IPS-NIHi7 (cell line): ENCODE data around the gene NIPAL3.

Experiments
- DNase-seq: peaks from one replicate; pipeline ENCODE4 v3.0.0; 2012; ENCODE audit warnings: mixed read lengths; ENCODE audit errors: extremely low spot score

NIPAL3 gene

DNA sequence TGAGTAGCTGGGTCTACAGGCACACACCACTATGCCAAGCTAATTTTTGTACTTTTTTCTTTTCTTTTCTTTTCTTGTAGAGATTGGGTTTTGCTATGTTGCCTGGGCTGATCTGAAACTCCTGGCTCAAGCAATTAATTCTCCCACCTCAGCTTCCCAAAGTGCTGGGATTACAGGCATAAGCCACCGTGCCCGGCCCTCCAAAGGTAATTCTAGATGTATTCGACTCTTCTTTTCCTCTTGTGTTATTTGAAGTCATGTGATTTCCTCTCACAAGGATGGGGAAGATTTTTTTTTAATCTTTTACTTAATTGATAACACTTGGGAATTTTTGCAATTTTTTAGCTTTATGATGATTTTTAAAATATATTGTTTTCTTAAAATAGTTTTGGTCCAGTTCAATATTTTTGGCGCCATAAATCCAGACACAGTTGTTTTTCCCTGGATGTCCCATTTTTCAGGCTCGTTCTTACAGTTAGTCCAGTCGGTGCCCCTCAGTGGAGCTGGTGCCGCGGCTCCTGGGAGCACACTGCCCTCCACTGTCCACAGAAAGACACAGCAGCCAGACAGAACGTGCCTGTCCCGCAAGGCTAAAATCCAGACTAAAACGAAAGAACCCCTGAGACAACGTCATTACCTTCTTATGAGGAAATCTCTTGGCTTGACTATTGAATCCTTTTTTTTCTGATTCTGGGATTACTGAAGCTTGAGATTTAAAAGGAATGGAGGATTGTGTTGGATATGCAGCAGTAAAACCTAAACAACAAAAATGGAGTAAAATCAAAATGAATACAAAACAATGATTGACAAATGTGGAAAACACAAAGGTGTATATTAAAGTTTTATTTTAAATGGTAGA, 24.4 kb upstream of the NIPAL3 start:
- peak; percentile 83 for DNase-seq

DNA sequence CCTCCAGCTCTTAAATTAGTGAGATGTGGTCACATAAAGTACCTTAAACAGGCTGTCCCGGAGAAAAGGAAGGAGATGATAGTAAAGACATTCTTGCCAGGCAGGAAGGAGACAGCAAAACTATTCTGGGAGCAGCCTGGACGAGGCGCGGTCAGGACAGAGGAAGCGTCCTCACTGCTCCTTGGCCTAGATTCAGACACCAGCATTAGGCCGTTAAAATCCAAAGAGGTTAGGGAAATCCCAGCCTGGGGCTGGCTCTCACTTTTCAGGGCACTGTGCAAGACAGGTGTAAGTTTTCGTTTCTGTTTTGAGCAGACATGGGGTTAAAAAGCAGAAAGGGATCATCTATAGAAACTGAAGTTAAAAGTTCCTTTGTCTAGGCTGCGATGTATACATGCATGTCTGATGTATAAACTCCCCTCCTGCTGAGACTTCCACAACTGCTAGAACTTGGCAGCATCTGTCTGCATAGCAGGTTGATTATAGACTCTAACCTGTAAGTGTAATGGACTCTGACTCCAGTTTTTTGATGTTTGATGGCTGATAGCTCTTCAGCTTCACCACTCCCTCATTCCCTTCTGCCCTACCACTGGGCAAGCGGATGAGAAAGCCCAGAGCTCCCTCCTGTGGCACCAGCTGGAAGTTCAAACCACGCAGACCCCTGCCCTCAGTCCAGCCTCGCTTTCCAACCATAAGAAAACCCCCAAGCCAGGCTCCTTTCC, 23.6 kb upstream of the NIPAL3 start:
- DNase-seq, result peak; percentile 83

DNA sequence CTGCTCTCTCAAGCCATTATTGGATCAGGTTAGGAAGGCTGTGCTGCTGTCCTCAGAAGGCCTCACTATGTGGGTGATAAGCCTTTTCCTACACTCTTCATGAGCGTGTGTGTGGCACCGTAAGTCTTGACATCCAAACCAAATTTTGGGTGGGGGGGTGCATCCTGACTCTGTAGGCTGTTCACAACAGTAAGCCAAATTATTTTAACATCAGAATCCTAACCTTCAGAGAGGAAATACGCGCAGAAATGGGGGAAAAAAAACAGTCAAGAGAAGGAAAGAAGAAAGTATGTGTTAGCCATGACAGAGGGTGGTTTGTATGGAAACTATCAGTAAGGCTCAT, 23.0 kb upstream of the NIPAL3 start:
- no peak for DNase-seq

DNA sequence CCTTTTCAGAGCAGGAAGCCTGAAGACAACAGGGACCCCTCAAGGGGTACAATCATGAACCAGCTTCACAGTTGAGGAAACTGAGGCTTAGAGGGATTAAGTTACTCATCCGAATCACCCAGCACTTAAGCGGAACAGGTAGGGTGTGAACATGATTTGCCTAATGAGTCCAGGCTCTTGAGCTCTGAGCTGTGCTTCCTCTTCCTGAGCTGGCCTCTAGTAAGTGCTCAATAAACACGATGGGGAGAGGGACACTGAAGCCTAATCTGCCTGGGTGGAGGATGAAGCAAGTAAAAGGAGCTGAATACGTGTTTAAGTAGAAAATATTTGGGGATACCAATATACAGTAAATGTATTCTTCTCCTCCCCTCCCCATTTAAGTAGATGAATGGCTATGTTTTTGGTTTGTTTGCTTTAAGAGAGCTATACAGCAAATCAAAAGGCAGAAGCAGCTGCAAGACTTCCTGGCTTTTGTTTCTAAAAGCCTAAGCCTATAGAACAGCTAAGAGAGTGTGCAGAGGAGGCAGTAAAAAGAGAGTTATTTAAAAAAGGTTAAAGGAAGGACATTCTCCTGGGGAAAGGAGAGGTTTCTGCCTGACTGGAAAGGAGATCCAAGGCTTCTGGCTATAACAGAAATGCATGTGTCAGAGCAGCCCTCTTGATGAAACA, 22.5 kb upstream of the NIPAL3 start:
- no peak for DNase-seq

DNA sequence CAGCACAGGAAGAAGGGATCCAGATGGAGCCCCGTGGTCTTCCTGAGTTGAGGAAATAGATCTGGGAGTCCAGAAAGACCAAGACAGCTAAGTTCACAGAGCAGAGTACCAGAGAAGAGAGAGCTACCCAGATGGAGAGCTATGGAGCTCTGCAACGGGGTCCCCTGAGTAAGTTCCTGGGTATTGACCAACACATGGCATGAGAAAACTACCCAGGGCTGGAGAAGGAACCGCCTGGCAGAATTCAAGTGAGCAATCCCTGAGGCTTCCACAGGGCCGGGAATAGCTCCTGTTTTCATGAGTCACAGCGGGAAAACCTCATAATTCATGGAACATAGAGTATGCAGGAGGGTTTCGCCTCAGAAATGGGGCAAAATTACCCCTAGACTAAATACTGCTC, 21.7 kb upstream of the NIPAL3 start:
- no peak for DNase-seq

DNA sequence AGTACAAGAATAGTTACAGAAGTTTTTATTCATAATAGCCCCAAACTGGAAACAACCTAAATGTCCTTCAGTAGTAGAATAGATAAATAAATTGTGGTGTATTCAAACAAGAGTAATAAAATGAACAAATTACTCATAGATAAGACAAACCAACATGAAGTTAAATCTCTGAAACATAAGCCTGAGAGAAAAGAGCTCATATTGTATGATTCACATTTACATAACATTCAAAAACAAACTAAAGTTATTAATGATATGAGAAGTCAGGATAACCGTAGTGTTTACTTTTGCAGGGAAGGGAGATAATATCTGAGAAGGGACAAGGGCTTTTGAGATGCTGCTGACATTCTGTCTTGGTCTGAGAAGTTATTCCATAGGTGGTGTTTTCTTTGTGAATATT, 15.5 kb upstream of the NIPAL3 start:
- DNase-seq, result no peak

DNA sequence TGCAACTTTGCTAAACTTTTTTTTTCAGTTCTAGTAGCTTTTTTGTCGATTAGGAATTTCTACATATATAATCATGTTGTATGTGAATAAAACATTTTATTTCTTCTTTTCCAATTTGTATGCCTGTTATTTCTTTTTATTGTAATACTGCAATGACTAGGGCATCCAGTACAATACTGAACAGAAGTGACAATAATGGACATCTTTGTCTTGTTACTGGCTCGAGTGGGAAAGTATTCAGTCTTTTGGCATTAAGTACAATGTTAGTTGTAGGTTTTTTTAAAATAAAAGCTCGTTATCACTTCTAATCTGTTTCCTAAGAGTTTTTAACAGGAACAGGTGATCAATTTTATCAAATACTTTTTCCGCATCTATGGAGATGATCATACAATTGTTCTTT, 11.8 kb upstream of the NIPAL3 start:
- no peak for DNase-seq

DNA sequence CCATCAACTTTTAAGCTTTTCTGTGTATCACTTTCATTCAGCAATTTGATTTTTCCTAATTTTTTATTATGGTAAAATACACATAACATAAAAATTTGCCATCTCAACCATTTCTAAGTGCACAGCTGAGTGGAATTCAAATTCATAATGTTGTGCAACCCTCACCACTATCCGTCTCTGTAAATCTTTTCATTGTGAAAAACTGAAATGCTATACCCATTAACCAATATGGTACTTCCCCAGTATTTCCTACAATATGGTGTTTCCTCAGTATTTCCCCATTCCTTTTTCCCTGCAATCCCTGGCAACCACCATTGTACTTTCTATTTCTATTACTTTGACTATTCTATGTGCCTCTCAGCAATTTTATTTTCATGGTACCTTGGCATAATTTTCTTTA, 8.8 kb upstream of the NIPAL3 start:
- DNase-seq, result no peak

DNA sequence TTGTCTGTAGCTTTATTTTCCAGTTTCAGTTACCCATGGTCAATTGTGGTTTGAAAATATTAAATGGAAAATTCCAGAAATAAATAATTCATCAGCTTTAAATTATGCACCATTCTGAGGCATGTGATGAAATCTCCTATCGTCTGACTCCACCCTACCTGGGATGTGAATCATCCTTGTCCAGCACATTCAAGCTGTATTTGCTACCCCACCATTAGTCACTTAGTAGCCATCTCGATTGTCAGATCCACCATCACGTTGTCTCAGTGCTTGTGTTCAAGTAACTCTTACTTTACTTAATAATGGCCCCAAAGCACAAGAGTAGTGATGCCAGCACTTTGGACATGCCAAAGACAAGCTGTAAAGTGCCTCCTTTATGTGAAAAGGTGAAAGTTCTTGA, 6.1 kb upstream of the NIPAL3 start:
- no peak for DNase-seq

DNA sequence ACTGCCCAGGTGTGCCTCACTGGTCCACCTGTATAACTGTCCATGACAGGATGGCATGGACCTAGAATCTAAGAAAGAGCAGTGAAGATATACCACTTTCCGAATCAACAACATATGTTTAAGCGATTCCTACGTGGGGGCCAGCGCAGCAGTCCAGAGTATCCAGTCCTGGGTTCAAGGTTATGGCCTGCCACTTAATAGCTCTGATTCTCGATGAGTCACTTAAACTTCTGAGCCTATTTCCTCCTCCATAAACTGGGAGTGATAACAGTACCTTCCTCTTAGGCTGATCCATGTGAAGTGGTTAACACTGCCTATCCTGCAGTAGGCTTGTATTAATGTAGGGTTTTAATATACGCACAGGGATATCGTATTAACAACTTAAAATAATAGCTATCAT, 4.9 kb upstream of the NIPAL3 start:
- DNase-seq, result no peak

DNA sequence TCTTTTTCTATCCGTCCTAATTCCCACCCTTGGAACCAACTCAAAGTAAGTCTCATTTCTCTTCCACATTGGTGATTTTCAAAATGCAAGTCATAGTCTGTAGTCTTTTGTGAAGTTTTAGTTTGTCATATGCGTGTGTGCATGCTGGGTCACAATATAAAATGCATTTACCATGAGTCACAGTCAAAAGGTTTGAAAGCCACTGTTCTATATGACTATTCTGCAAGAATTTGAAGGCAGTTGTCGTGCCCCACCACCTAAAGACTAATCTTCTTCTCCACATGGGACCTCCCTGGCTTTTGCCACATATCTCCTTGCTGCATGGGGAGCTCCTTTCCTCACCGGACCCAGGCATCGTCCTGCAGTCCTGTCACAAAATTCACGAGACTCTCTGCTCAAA, 3.6 kb upstream of the NIPAL3 start:
- DNase-seq, result no peak

DNA sequence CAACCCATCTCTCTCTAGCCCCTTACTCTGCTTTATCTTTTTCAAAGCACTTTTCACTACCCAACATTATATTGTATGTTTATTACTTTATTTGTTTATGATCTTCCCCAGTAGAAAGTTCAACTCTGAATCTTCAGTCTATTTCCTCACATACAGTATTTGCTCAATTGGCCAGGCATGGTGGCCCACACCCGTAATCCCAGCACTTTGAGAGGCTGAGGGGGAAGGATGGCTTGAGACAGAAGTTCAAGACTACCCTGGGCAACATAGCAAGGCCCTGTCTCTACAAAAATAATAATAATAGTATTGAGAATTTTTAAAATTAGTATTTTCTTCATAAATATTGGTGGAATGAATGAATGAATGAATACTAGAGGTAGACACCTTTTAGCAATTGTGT, 3.2 kb upstream of the NIPAL3 start:
- no peak for DNase-seq

DNA sequence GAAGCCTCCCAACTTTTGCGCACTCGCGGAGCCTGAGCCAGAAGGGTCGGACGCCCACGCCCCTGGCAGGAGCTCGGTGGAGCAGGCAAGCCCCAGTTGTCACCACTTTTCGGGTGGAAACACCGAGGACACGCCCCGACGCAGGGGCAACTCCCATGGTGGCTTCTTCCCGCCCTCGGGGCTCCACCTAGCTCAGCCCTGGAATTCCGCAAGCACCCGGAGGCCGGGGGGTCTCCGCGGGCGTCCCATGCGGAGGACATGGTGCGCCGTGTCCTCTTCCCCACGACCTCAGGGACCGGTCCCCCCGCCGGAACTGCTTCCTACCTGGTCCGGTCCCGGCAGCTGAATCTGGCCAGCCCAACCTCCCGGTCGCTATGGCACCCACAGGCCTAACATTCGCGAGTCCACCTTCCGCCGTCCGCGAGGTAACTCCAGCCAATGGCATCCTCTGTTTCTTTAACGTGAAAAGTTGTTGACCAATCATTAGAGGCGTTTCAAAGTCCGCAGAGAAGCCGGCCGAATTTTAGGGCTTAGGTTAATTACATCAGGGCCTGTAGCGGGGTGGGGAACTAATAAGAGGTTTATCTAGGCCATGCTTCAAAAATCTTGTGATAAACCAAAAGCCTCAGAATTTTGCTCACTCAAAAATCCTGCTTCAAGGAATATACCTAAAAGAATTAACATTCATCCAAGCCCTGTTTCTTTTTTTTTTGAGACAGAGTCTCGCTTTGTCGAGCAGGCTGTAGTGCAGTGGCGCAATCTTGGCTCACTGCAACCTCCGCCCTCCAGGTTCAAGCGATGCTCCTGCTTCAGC, 2.0 kb upstream of the NIPAL3 start, which contains the start of gene STPG1:
TSS of gene STPG1 (minus strand) at position 433 of the 814 bp plus-strand sequence. CDS start 12,394 bp downstream, outside the sequence.
- DNase-seq, result peak; percentile 97

DNA sequence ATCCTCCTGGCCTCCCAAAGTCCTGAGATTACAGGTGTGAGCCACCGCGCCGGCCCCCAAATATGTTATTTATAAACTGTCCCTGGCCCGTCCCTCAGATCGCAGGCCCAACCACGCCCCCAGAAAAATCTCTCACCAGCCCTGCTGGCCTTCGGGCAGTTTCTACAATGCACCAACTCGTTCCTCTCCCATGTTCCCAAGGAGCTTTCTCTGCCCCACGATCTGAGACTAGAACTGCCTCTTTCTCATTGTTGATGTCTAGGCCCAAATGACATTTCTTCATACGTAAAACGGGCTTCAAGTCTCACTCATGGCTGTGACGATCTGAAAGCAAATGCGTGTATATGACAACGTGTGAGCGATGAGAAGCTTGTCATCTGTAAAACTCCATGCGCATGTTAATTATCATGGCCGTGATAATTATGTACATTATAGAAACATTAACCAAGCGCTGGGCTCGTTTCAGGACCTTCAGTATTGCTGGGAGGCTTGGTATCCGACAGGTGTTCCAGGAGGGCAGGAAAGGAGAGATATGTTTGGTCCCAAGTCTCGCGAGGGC, 748 bp upstream of the NIPAL3 start:
- DNase-seq, result no peak

DNA sequence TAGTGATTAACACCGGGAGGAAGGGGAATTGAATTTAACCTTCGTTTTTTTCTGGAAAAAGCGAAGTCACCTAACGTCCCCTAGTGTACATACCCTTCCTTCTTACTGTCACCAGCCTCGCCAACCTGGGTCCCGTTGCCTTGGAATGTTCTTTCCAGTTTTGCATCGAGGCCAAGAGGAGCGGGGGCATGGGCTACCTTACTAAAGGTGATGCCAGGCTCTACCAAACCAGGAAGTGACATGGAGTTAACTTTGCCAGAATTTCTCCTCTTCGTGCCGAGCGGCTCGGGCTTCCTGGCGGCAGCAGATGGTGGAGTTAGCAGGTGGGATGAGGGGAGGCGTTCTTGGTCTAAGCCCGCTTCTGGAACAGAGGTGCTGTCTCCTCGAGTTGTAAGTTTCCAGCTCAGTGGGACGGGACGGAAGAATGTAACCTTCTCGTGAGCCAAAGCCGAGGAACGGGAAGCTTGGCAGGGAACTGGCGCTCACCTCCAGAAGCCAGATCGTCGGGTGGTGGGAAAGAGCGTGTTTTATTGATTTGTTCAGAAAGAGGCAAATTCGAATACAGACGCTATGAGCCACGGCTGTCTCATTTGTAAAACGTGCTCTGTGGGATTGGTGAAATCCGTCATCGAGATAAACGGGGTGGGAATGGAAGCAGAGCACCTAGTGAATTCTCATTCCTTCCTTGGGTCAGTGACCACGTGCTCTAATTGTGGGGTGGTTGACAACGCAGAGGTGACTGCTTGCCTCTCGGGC, 486 bp downstream of the NIPAL3 start:
- no peak for DNase-seq

DNA sequence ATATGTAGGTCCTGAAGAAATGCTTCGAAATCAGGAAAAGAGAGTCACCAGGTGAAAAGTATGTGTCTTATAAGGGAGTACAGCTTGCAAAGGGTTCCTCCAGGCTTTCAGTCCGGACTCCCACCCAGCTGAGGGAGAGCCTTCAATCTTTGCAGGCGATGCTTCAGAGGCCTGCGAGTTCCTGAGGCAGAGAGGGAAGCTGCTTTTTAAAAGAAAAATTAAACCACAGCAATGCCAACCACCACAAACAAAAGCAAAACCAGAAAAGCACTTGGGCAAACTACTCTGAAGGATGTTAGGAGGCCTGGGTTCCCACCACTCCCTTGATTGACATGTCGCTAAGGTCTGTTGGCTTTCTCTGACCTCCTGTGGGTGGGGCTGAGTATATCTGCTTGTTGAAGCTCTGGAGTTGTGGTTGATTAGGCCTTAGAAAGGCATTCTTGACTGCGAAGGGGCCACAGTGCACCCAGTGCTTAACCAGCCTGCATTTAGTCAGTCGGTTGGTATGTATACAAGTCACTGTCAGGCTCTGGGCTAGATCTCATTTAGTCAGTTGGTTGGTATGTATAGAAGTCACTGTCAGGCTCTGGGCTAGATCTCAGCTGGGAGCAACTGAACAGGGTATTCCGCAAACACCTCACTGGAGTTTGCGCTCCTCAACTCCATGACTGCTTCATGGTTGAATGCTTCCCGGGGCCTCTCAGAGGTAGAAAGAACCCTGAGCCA, 1.2 kb downstream of the NIPAL3 start:
- no peak for DNase-seq

DNA sequence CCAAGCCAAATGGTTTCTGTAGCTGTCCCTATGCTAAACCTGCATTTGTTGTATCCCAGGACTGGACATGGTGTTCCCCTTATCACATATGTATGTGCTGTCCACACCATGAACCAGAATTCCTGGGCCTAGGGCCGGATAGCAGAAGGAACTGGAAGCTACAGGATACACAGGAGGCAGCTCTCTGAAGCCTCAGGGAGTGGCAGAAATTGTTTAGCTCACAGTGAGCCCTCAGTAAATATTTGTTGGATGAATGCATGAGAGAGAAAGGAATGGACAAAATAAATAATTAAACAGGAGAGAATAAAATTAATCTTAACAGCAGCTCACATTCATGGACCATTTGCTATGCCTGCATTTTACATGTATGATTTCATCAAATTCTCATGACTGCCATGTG, 2.1 kb downstream of the NIPAL3 start:
- no peak for DNase-seq

DNA sequence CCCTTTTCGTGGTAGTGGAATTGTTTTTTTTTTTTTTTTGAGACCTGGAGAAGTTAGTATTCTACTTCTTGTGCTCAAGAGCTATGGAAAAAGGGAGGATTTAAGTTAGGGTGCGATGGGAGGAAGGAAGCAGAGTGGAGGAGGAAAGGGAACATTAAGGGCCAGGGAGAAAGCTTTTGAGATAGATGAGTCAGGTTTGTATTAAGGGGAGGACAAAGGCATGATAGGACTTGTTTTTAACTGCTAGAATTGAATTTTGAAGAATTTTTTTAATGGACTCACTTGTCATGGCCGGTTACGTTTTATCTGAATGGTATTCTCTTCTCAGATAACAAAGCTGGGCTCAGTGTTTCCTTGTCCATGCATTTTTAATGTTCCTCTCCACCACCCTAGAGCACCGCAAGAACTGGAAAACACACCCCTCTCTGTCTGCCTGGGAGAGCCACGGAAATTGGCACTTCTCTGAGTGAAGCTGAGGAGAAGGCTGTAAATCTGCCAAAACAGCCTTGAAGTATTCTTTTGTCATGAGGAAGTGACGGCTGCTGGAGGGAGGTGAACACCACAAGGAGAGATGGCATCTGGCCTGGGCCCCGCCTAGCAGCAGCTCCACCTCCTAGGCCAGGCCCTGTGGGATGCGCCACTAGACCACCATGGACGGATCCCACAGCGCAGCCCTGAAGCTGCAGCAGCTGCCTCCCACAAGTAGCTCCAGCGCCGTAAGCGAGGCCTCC, 3.5 kb downstream of the NIPAL3 start:
- no peak for DNase-seq

DNA sequence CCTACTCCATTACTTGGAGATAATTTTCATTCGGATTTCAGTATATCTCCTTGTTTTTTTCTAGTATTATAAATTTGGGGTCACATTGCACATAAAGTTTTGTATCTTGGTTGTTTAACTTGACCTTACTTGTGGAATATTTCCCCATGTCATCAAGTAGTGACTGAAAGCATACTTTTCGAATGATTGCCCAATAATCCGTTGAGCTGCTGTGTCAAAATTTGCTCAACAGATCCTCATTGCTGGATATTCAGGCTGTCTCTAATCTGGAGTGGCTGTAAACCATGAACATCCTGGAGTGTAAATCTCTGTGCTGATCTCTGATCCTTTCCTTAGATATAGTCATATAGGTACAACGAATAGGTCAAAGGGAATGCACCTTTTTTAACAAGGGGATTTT, 4.9 kb downstream of the NIPAL3 start:
- DNase-seq, result no peak
